SK-N-MC (cell line): ENCODE measurements around the gene MED22.

ENCODE experiments used
- EZH2 ChIP-seq: fragments of 200-600 bp; sonication (generic); IDR thresholded peaks from one replicate; pipeline ENCODE4 v1.6.1; 2017; ENCODE audit warnings: antibody characterized with exemption
- FOXP2 ChIP-seq: optimal IDR thresholded peaks from 2 replicates; pipeline ENCODE3; 2011; ENCODE audit warnings: mild to moderate bottlenecking, moderate library complexity; ENCODE audit not compliant: insufficient read depth; ENCODE audit errors: extremely low read length, control extremely low read depth
- POLR2AphosphoS5 ChIP-seq: IDR thresholded peaks from 2 replicates; pipeline ENCODE4 v1.6.1; 2012; ENCODE audit warnings: mild to moderate bottlenecking, low read depth, low read length, borderline replicate concordance

GRCh38 chr9:133340256-133340655 is 7.7 kb downstream of the MED22 start:
- TF ChIP-seq EZH2: no peak
- no peak for TF ChIP-seq POLR2AphosphoS5
- TF ChIP-seq FOXP2: no peak
